ENCODE results near the gene P2RY8.
"Not testable (repeated sequence)": the region's sequence is repeated elsewhere in the genome, so short reads cannot be mapped to it uniquely, and the experiment has no call there.

P2RY8 gene

GRCh38 chrX:1449823-1450149 is 87.2 kb downstream of the P2RY8 start:
- TF ChIP-seq CTCF (IDR thresholded peaks at IDR 0.05; ENCODE audit: low read depth, low read length, poor library complexity, severe bottlenecking) (no peak), EZH2phosphoT487 (IDR thresholded peaks at IDR 0.05; ENCODE audit: borderline replicate concordance, low read length) (no peak)
- H3K27me3 ChIP-seq (ENCODE audit: control insufficient read depth, low read length) = no peaks in the 10 kb centered on the region
- H3K4me3 ChIP-seq (ENCODE audit: low read length) = no peak overlapping the region
- peaks cover 34% of the 10 kb centered on the region for H3K36me3 ChIP-seq (ENCODE audit: control insufficient read depth, low read length)
- peaks cover 21% of the 10 kb centered on the region; the same call in 1 of the 2 replicates for H3K9me3 ChIP-seq (ENCODE audit: control insufficient read depth, insufficient read depth, low read length)
- no peak overlapping the region for H3K27ac ChIP-seq (ENCODE audit: low read depth, low read length)
- H4K20me1 ChIP-seq (ENCODE audit: control insufficient read depth, insufficient read depth, low read depth, low read length) = no peaks in the 10 kb centered on the region
- peaks cover 75% of the 10 kb centered on the region for H3K79me2 ChIP-seq (ENCODE audit: control insufficient read depth, low read length)
- no peak overlapping the region for H3K4me2 ChIP-seq (ENCODE audit: low read length)
- H3F3A ChIP-seq (ENCODE audit: control insufficient read depth, insufficient read depth) = 0 out of 2 replicates have a peak, but pooled peaks cover 2% of the 10 kb centered on the region
- peaks cover 38% of the 10 kb centered on the region for H3K4me1 ChIP-seq (ENCODE audit: control insufficient read depth, low read length)
- no peaks in the 10 kb centered on the region for H3K9me2 ChIP-seq (replicated peaks; ENCODE audit: control insufficient read depth, low read length)

- H3K4me1 ChIP-seq (ENCODE audit: control insufficient read depth, low read length) = peaks cover 32% of the 10 kb centered on the region
- H4K20me1 ChIP-seq (ENCODE audit: control insufficient read depth, insufficient read depth, low read depth, low read length) = no peaks in the 10 kb centered on the region
- peaks cover 80% of the 10 kb centered on the region for H3K79me2 ChIP-seq (ENCODE audit: control insufficient read depth, low read length)
- no peak overlapping the region for H3K27ac ChIP-seq (ENCODE audit: low read depth, low read length)
- no peak overlapping the region for H3K4me3 ChIP-seq (ENCODE audit: low read length)
- H3K36me3 ChIP-seq (ENCODE audit: control insufficient read depth, low read length) = peaks cover 37% of the 10 kb centered on the region
- H3K9me2 ChIP-seq (replicated peaks; ENCODE audit: control insufficient read depth, low read length) = no peaks in the 10 kb centered on the region
- TF ChIP-seq EZH2phosphoT487 (IDR thresholded peaks at IDR 0.05; ENCODE audit: borderline replicate concordance, low read length) (no peak), CTCF (IDR thresholded peaks at IDR 0.05; ENCODE audit: low read depth, low read length, poor library complexity, severe bottlenecking) (no peak)
- peaks cover 21% of the 10 kb centered on the region; the same call in 1 of the 2 replicates for H3K9me3 ChIP-seq (ENCODE audit: control insufficient read depth, insufficient read depth, low read length)
- H3K27me3 ChIP-seq (ENCODE audit: control insufficient read depth, low read length) = no peaks in the 10 kb centered on the region
- H3F3A ChIP-seq (ENCODE audit: control insufficient read depth, insufficient read depth) = no peaks in the 10 kb centered on the region
- H3K4me2 ChIP-seq (ENCODE audit: low read length) = no peak overlapping the region
Observed at GRCh38 chrX:1449036-1449822, 87.8 kb downstream of the P2RY8 start.

- peaks cover 86% of the 10 kb centered on the region for H3K79me2 ChIP-seq (ENCODE audit: control insufficient read depth, low read length)
Observed at GRCh38 chrX:1448573-1449001, 88.4 kb downstream of the P2RY8 start.

DNA sequence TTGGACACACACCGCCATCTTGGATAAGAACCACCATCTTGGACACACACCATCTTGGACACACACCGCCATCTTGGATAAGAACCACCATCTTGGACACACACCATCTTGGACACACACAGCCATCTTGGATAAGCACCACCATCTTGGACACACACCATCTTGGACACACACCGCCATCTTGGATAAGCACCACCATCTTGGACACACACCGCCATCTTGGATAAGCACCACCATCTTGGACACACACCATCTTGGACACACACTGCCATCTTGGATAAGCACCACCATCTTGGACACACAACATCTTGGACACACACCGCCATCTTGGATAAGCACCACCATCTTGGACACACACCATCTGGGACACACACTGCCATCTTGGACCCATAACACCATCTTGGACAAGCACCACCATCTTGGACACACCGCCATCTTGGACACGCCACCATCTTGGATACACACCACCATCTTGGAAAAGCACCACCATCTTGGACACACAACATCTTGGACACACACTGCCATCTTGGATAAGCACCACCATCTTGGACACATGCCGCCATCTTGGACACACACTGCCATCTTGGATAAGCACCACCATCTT is 88.9 kb downstream of the P2RY8 start:
- H3K9me2 ChIP-seq (replicated peaks; ENCODE audit: control insufficient read depth, low read length); H3F3A ChIP-seq (ENCODE audit: control insufficient read depth, insufficient read depth); H3K27ac ChIP-seq (ENCODE audit: low read depth, low read length); H4K20me1 ChIP-seq (ENCODE audit: control insufficient read depth, insufficient read depth, low read depth, low read length); H3K4me3 ChIP-seq (ENCODE audit: low read length); H3K4me2 ChIP-seq (ENCODE audit: low read length); H3K27me3 ChIP-seq (ENCODE audit: control insufficient read depth, low read length): not testable (repeated sequence)
- peaks cover 32% of the 10 kb centered on the region for H3K4me1 ChIP-seq (ENCODE audit: control insufficient read depth, low read length)
- H3K9me3 ChIP-seq (ENCODE audit: control insufficient read depth, insufficient read depth, low read length) = peaks cover 21% of the 10 kb centered on the region; the same call in 1 of the 2 replicates
- H3K36me3 ChIP-seq (ENCODE audit: control insufficient read depth, low read length) = peaks cover 37% of the 10 kb centered on the region
- H3K79me2 ChIP-seq (ENCODE audit: control insufficient read depth, low read length) = peaks cover 90% of the 10 kb centered on the region

More at GRCh38 chrX:1448573-1449001, 88.4 kb downstream of the P2RY8 start:
- H3K27ac ChIP-seq (ENCODE audit: low read depth, low read length); H4K20me1 ChIP-seq (ENCODE audit: control insufficient read depth, insufficient read depth, low read depth, low read length); H3K4me2 ChIP-seq (ENCODE audit: low read length); H3F3A ChIP-seq (ENCODE audit: control insufficient read depth, insufficient read depth); H3K27me3 ChIP-seq (ENCODE audit: control insufficient read depth, low read length); H3K9me2 ChIP-seq (replicated peaks; ENCODE audit: control insufficient read depth, low read length); H3K4me3 ChIP-seq (ENCODE audit: low read length): not testable (repeated sequence)
- Histone ChIP-seq H3K9me3 (ENCODE audit: control insufficient read depth, insufficient read depth, low read length) (peaks cover 21% of the 10 kb centered on the region; the same call in 1 of the 2 replicates), H3K36me3 (ENCODE audit: control insufficient read depth, low read length) (peaks cover 37% of the 10 kb centered on the region), H3K4me1 (ENCODE audit: control insufficient read depth, low read length) (peaks cover 32% of the 10 kb centered on the region)

GRCh38 chrX:1446984-1447968 is 89.7 kb downstream of the P2RY8 start:
- peaks cover 21% of the 10 kb centered on the region; the same call in 1 of the 2 replicates for H3K9me3 ChIP-seq (ENCODE audit: control insufficient read depth, insufficient read depth, low read length)
- H3F3A ChIP-seq (ENCODE audit: control insufficient read depth, insufficient read depth); H3K27ac ChIP-seq (ENCODE audit: low read depth, low read length); H3K4me3 ChIP-seq (ENCODE audit: low read length); H3K9me2 ChIP-seq (replicated peaks; ENCODE audit: control insufficient read depth, low read length); H3K27me3 ChIP-seq (ENCODE audit: control insufficient read depth, low read length); H4K20me1 ChIP-seq (ENCODE audit: control insufficient read depth, insufficient read depth, low read depth, low read length): not testable (repeated sequence)
- peak overlapping the region; percentile 11; the same call in 1 of the 2 replicates for H3K4me2 ChIP-seq (ENCODE audit: low read length)
- peaks cover 37% of the 10 kb centered on the region for H3K36me3 ChIP-seq (ENCODE audit: control insufficient read depth, low read length)
- H3K4me1 ChIP-seq (ENCODE audit: control insufficient read depth, low read length) = peaks cover 32% of the 10 kb centered on the region
- peaks cover 90% of the 10 kb centered on the region for H3K79me2 ChIP-seq (ENCODE audit: control insufficient read depth, low read length)

Measured in DOHH2 (cell line).